ENCODE results near the gene PRICKLE1.

Gene PRICKLE1

GRCh38 chr12:42463671-42464070, 125.9 kb downstream of the PRICKLE1 start:
- in situ Hi-C loops (cut with HindIII; ENCODE audit: low sequenced_read_pairs): no loop called here

- in situ Hi-C loops (cut with HindIII; ENCODE audit: low sequenced_read_pairs): no loop called here
These were observed 127.1 kb downstream of the PRICKLE1 start for GRCh38 chr12:42462486-42462885.

- in situ Hi-C loops (cut with HindIII; ENCODE audit: low sequenced_read_pairs): no loop called here
These were observed 130.2 kb downstream of the PRICKLE1 start for GRCh38 chr12:42459336-42459847.

- in situ Hi-C loops (cut with HindIII; ENCODE audit: low sequenced_read_pairs): no loop called here
These were observed 131.0 kb downstream of the PRICKLE1 start for GRCh38 chr12:42458575-42458974.

- in situ Hi-C loops (cut with HindIII; ENCODE audit: low sequenced_read_pairs): no loop called here
These were observed 139.3 kb downstream of the PRICKLE1 start for GRCh38 chr12:42450248-42450647.

GRCh38 chr12:42448841-42449240, 140.7 kb downstream of the PRICKLE1 start:
- in situ Hi-C loops (cut with HindIII; ENCODE audit: low sequenced_read_pairs): no loop called here

- in situ Hi-C loops (cut with HindIII; ENCODE audit: low sequenced_read_pairs): no loop called here
These were observed 142.2 kb downstream of the PRICKLE1 start for GRCh38 chr12:42447371-42447786.

GRCh38 chr12:42446761-42447160, 142.8 kb downstream of the PRICKLE1 start:
- in situ Hi-C loops (cut with HindIII; ENCODE audit: low sequenced_read_pairs): no loop called here

- in situ Hi-C loops (cut with HindIII; ENCODE audit: low sequenced_read_pairs): no loop called here
These were observed 143.7 kb downstream of the PRICKLE1 start for GRCh38 chr12:42445891-42446290.

- in situ Hi-C loops (cut with HindIII; ENCODE audit: low sequenced_read_pairs): no loop called here
These were observed 145.2 kb downstream of the PRICKLE1 start for GRCh38 chr12:42444192-42444943.

GRCh38 chr12:42442888-42443287, 146.7 kb downstream of the PRICKLE1 start:
- in situ Hi-C loops (cut with HindIII; ENCODE audit: low sequenced_read_pairs): no loop called here

- in situ Hi-C loops (cut with HindIII; ENCODE audit: low sequenced_read_pairs): no loop called here
These were observed 147.2 kb downstream of the PRICKLE1 start for GRCh38 chr12:42442311-42442759.

- in situ Hi-C loops (cut with HindIII; ENCODE audit: low sequenced_read_pairs): no loop called here
These were observed 148.9 kb downstream of the PRICKLE1 start for GRCh38 chr12:42440608-42441007.

- in situ Hi-C loops (cut with HindIII; ENCODE audit: low sequenced_read_pairs): no loop called here
These were observed 156.9 kb downstream of the PRICKLE1 start for GRCh38 chr12:42432517-42433140.

GRCh38 chr12:42428850-42429249, 160.7 kb downstream of the PRICKLE1 start:
- in situ Hi-C loops (cut with HindIII; ENCODE audit: low sequenced_read_pairs): no loop called here

GRCh38 chr12:42426746-42427145, 162.8 kb downstream of the PRICKLE1 start:
- in situ Hi-C loops (cut with HindIII; ENCODE audit: low sequenced_read_pairs): no loop called here

- in situ Hi-C loops (cut with HindIII; ENCODE audit: low sequenced_read_pairs): no loop called here
These were observed 166.8 kb downstream of the PRICKLE1 start for GRCh38 chr12:42422785-42423184.

GRCh38 chr12:42421844-42422779, 167.4 kb downstream of the PRICKLE1 start:
- in situ Hi-C loops (cut with HindIII; ENCODE audit: low sequenced_read_pairs): no loop called here

GRCh38 chr12:42420395-42420794, 169.2 kb downstream of the PRICKLE1 start:
- in situ Hi-C loops (cut with HindIII; ENCODE audit: low sequenced_read_pairs): no loop called here

GRCh38 chr12:42410340-42410739, 179.2 kb downstream of the PRICKLE1 start:
- in situ Hi-C loops (cut with HindIII; ENCODE audit: low sequenced_read_pairs): no loop called here

- in situ Hi-C loops (cut with HindIII; ENCODE audit: low sequenced_read_pairs): no loop called here
These were observed 180.1 kb downstream of the PRICKLE1 start for GRCh38 chr12:42409471-42409870.

All from endothelial cell of hepatic sinusoid (primary cell).